Endothelial cell of umbilical vein (primary cell): ENCODE data around the gene RNF4. TPM values are rescaled to one million over a fixed set of nuclear protein-coding genes. Genes with fewer than 3 reads are reported as not detected.

Source experiments
- BruUV-seq: library from RNA; stranded (reverse); fragments of 400-500 nt; replicated peaks from 2 replicates; lab custom pipeline; 2021; lab: Mats Ljungman, UMichigan
- CTCF ChIA-PET: fragments of 300-600, 350-600 bp; sonication (Branson Sonifier 250); formaldehyde crosslinking; loops from one replicate; lab custom pipeline; 2021; ENCODE audit warnings: antibody characterized with exemption, inconsistent platforms; lab: Charles Lee
- POLR2A ChIA-PET: fragments of 300-600, 350-600 bp; sonication (Branson Sonifier 250); formaldehyde crosslinking; loops from one replicate; lab custom pipeline; 2021; ENCODE audit warnings: antibody characterized with exemption, inconsistent platforms; lab: Charles Lee
- DNase-seq: peaks from one replicate; pipeline ENCODE4 v3.0.0-alpha.2; 2011; ENCODE audit warnings: low read depth, low spot score
- FAIRE-seq: peaks from 2 replicates; lab custom pipeline; 2011; peaks lifted over from hg19 to GRCh38; lab: Jason Lieb, UNC
- H2AFZ ChIP-seq: 2 replicates; pipeline ENCODE4 v1.6.0; 2012; ENCODE audit warnings: low read depth, low read length, control low read depth, inconsistent platforms
- H3K27ac ChIP-seq: 2 replicates; pipeline ENCODE4 v1.5.1; 2011; ENCODE audit warnings: low read depth, mild to moderate bottlenecking, control low read depth, low read length, moderate library complexity; ENCODE audit not compliant: insufficient read depth
- H3K27me3 ChIP-seq, 2 experiments: 2 replicates each; pipeline versions ENCODE4 v1.6.0 to v1.6.1; 2011; ENCODE audit warnings: low read length in 2 of 2, mixed read lengths in 1 of 2; ENCODE audit not compliant: control insufficient read depth in 2 of 2, insufficient read depth in 2 of 2
- H3K36me3 ChIP-seq, 2 experiments: 2 replicates in 1 of 2; 3 replicates in 1 of 2; pipeline ENCODE4 v1.5.1; 2011; ENCODE audit warnings: low read length in 2 of 2, mild to moderate bottlenecking in 1 of 2, moderate library complexity in 1 of 2; ENCODE audit not compliant: control insufficient read depth in 2 of 2, insufficient read depth in 2 of 2; ENCODE audit errors: extremely low read depth in 1 of 2
- H3K4me1 ChIP-seq: 3 replicates; pipeline ENCODE4 v1.5.1; 2011; ENCODE audit warnings: mild to moderate bottlenecking, low read length; ENCODE audit not compliant: control insufficient read depth, insufficient read depth; ENCODE audit errors: extremely low read depth
- H3K4me2 ChIP-seq: 2 replicates; pipeline ENCODE4 v1.6.1; 2011; ENCODE audit warnings: low read length, control low read depth, mixed read lengths; ENCODE audit not compliant: insufficient read depth
- H3K4me3 ChIP-seq, 3 experiments: fragments of 200-600 bp in 1 of 3; sonication (generic), shearing (Covaris generic) in 1 of 3; replicated peaks in 1 of 3; 2 replicates each; pipeline ENCODE4 v1.5.1; 2011 to 2016; ENCODE audit warnings: control low read depth in 3 of 3, low read length in 3 of 3, mild to moderate bottlenecking in 2 of 3, inconsistent platforms in 1 of 3, low read depth in 1 of 3, moderate library complexity in 1 of 3; ENCODE audit not compliant: insufficient read depth in 1 of 3
- H3K79me2 ChIP-seq: 2 replicates; pipeline ENCODE4 v1.6.0; 2012; ENCODE audit warnings: low read length, inconsistent platforms; ENCODE audit not compliant: control insufficient read depth, insufficient read depth
- H3K9ac ChIP-seq: replicated peaks from 2 replicates; pipeline ENCODE3; 2011; ENCODE audit warnings: low read length, control low read depth; ENCODE audit not compliant: insufficient read depth; ENCODE audit errors: extremely low read depth
- H3K9me1 ChIP-seq: replicated peaks from 3 replicates; pipeline ENCODE4 v1.6.0; 2011; ENCODE audit warnings: mild to moderate bottlenecking, low read length; ENCODE audit not compliant: control insufficient read depth, insufficient read depth; ENCODE audit errors: extremely low read depth
- H3K9me3 ChIP-seq: replicated peaks from 2 replicates; pipeline ENCODE4 v1.5.1; 2012; ENCODE audit warnings: low read length, inconsistent platforms; ENCODE audit not compliant: control insufficient read depth, insufficient read depth
- H4K20me1 ChIP-seq: replicated peaks from 2 replicates; pipeline ENCODE3; 2011; ENCODE audit warnings: mild to moderate bottlenecking, low read length; ENCODE audit not compliant: control insufficient read depth, insufficient read depth; ENCODE audit errors: extremely low read depth
- EZH2 ChIP-seq: IDR thresholded peaks from 2 replicates; pipeline ENCODE4 v1.6.1; 2012; ENCODE audit warnings: borderline replicate concordance, low read depth, mild to moderate bottlenecking, moderate library complexity, low read length, inconsistent platforms; ENCODE audit not compliant: severe bottlenecking
- FOS ChIP-seq: IDR thresholded peaks from 2 replicates; pipeline ENCODE4 v1.6.1; 2011; ENCODE audit warnings: mild to moderate bottlenecking, low read length, moderate library complexity, borderline replicate concordance; ENCODE audit not compliant: insufficient read depth
- GATA2 ChIP-seq: IDR thresholded peaks from 2 replicates; pipeline ENCODE4 v1.7.0; 2011; ENCODE audit warnings: low read depth, mild to moderate bottlenecking, moderate library complexity, mixed read lengths, low read length; ENCODE audit not compliant: insufficient read length, insufficient read depth
- JUN ChIP-seq: IDR thresholded peaks from 2 replicates; pipeline ENCODE4 v1.6.1; 2011; ENCODE audit warnings: borderline replicate concordance, low read depth; ENCODE audit not compliant: insufficient read length, insufficient read depth
- MYC ChIP-seq: IDR thresholded peaks from one replicate; pipeline ENCODE4 v1.6.1; 2011; ENCODE audit warnings: mild to moderate bottlenecking, low read depth, low read length
- POLR2A ChIP-seq: IDR thresholded peaks from 2 replicates; pipeline ENCODE4 v1.6.1; 2012; ENCODE audit warnings: low read depth, mild to moderate bottlenecking, control low read depth, low read length
- POLR2AphosphoS5 ChIP-seq: IDR thresholded peaks from 2 replicates; pipeline ENCODE4 v1.6.1; 2012; ENCODE audit warnings: low read depth, mild to moderate bottlenecking, control low read depth, low read length, moderate library complexity; ENCODE audit not compliant: insufficient read depth
- dilution Hi-C: fragments of 300-500 bp; cut with MboI; formaldehyde crosslinking; loops from one replicate; pipeline ENCODE4 v1.15.0; 2019; ENCODE audit warnings: low sequenced_read_pairs; ENCODE audit not compliant: extremely low pct_ligation_motif_present
- intact Hi-C: fragments of 100-400 bp; cut with micrococcal nuclease; formaldehyde crosslinking; loops from one replicate; pipeline ENCODE4 v1.10.0; 2022
- polyA plus RNA-seq, 4 experiments: library from polyadenylated mRNA; depleted of rRNA in 3 of 4; stranded (reverse) in 3 of 4; unstranded in 1 of 4; fragments of >200 nt; gene quantifications; 2 replicates each; pipeline versions ENCODE4 v1.2.1 to v1.2.3, GENCODE V29; 2011 to 2012; ENCODE audit warnings: missing spikeins in 1 of 4
- total RNA-seq: library from RNA; stranded (reverse); gene quantifications from 2 replicates; pipeline ENCODE4 v1.2.3, GENCODE V29; 2021
- TF ChIP-seq, protein P1 (sequence below): IDR thresholded peaks from 2 replicates; pipeline ENCODE4 v1.6.1; 2011; ENCODE audit not compliant: insufficient read depth, insufficient read length
- TF ChIP-seq, protein P2 (sequence below), 2 donors: IDR thresholded peaks; 1 replicate in 1 of 2; 2 replicates in 1 of 2; pipeline ENCODE4 v1.5.1; 2011; ENCODE audit warnings: low read length in 2 of 2, mild to moderate bottlenecking in 2 of 2, moderate library complexity in 2 of 2, control low read depth in 1 of 2, inconsistent platforms in 1 of 2, low read depth in 1 of 2; ENCODE audit not compliant: insufficient read depth in 1 of 2; ENCODE audit errors: extremely low read depth in 1 of 2

The RNF4 gene
- total and polyA plus RNA-seq, 2 donors (not counting 3 experiments of a cell fraction or from before 2014, with no cell fraction given), result 64.3 to 71.4 TPM

DNA sequence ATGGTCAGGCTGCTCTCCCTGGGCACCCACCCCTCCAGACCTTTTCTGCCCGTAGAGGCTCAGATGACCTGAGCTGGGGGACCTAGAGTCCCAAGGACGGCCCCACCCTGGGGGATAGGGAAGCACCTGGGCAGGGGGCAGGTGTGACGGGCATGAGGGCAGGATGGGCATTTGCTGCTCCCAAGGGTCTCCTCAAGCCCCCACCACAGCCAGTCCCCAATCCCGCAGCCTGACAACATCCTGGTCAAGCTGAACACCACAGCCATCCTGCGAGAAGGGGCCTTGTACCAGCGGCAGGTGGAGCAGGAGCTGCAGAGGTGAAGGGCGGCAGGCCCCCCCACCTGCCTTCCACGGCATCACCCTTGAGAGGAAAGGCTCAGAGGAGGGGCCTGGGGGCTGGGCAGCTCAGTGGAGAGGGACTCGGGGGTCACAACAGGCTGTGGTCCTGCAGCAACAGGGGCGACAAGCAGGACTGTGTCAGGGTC lies 17.8 kb upstream of the RNF4 start:
- Histone ChIP-seq H2AFZ (no peak overlapping the region), H3K4me1 (no peaks in the 10 kb centered on the region), H3K9ac (no peak overlapping the region), H3K9me3 (no peaks in the 10 kb centered on the region), H3K27ac (no peak overlapping the region), H3K9me1 (no peaks in the 10 kb centered on the region), H3K4me3 (no peak overlapping the region), H3K4me2 (no peak overlapping the region), H3K79me2 (no peaks in the 10 kb centered on the region), H4K20me1 (no peaks in the 10 kb centered on the region), H3K27me3 (no peaks in the 10 kb centered on the region), H3K36me3 (no peaks in the 10 kb centered on the region)
- BruUV-seq, result no TSS peak
- CTCF ChIA-PET, result interaction anchor here (0.7 to 2.5 kb wide), 2 partner anchors 9 to 231 kb away, joined by 3 to 11 read pairs; no protein-coding TSS in a partner anchor
- dilution Hi-C loops (no loop called here), intact Hi-C loops (no loop called here)
- DNase-seq, result no peak
- TF ChIP-seq MYC, result no peak
- no peak for TF ChIP-seq JUN
- TF ChIP-seq POLR2A, result no peak
- TF ChIP-seq, protein P1, sequence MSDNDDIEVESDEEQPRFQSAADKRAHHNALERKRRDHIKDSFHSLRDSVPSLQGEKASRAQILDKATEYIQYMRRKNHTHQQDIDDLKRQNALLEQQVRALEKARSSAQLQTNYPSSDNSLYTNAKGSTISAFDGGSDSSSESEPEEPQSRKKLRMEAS, result no peak
- no peak for TF ChIP-seq FOS
- TF ChIP-seq GATA2, result no peak
- TF ChIP-seq, protein P2, sequence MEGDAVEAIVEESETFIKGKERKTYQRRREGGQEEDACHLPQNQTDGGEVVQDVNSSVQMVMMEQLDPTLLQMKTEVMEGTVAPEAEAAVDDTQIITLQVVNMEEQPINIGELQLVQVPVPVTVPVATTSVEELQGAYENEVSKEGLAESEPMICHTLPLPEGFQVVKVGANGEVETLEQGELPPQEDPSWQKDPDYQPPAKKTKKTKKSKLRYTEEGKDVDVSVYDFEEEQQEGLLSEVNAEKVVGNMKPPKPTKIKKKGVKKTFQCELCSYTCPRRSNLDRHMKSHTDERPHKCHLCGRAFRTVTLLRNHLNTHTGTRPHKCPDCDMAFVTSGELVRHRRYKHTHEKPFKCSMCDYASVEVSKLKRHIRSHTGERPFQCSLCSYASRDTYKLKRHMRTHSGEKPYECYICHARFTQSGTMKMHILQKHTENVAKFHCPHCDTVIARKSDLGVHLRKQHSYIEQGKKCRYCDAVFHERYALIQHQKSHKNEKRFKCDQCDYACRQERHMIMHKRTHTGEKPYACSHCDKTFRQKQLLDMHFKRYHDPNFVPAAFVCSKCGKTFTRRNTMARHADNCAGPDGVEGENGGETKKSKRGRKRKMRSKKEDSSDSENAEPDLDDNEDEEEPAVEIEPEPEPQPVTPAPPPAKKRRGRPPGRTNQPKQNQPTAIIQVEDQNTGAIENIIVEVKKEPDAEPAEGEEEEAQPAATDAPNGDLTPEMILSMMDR (IDR thresholded peaks at IDR 0.05; ENCODE audit: extremely low read depth in 1 of 2, insufficient read depth in 1 of 2, low read depth in 1 of 2, low read length in 2 of 2), result no peak
- no peak for TF ChIP-seq EZH2
- no peak for TF ChIP-seq POLR2AphosphoS5
- POLR2A ChIA-PET, result no interaction called here
- FAIRE-seq, result no peak
